AG04450 (cell line): ENCODE data around the gene ARHGAP24. TPM values are rescaled to one million over a fixed set of nuclear protein-coding genes. Genes with fewer than 3 reads are reported as not detected.

Source experiments
- CTCF ChIA-PET: fragments of 300-600, 350-600 bp; formaldehyde crosslinking; extraction: SDS; loops from one replicate; lab custom pipeline; 2022; ENCODE audit warnings: antibody characterized with exemption, inconsistent platforms; lab: Charles Lee
- POLR2A ChIA-PET: fragments of 350-600 bp; formaldehyde crosslinking; extraction: SDS; loops from one replicate; lab custom pipeline; 2021; ENCODE audit warnings: antibody characterized with exemption, inconsistent platforms; lab: Yijun Ruan, JAX
- DNase-seq: peaks from one replicate; pipeline ENCODE4 v3.0.0-alpha.2; 2011; ENCODE audit warnings: low read depth, low spot score
- H3K27ac ChIP-seq: one replicate; pipeline ENCODE4 v1.5.1; 2012; ENCODE audit warnings: low read depth, low read length, control low read depth
- H3K27me3 ChIP-seq: one replicate; pipeline ENCODE4 v1.6.0; 2012; ENCODE audit warnings: low read length; ENCODE audit not compliant: control insufficient read depth, insufficient read depth
- H3K4me3 ChIP-seq: 2 replicates; pipeline ENCODE4 v1.5.1; 2011; ENCODE audit warnings: mild to moderate bottlenecking, low read depth, low read length, control low read depth
- H3K9me3 ChIP-seq: 2 replicates; pipeline ENCODE4 v1.5.1; 2012; ENCODE audit warnings: low read length; ENCODE audit not compliant: control insufficient read depth, insufficient read depth
- CTCF ChIP-seq: IDR thresholded peaks from 2 replicates; pipeline ENCODE4 v1.5.1; 2011; ENCODE audit warnings: low read depth, low read length, control low read depth, inconsistent platforms
- polyA plus RNA-seq: library from polyadenylated mRNA; depleted of rRNA; stranded (reverse); fragments of >200 nt; gene quantifications from 2 replicates; pipeline ENCODE4 v1.2.3, GENCODE V29; 2011

The ARHGAP24 gene
- polyA plus RNA-seq, 1 experiment: 16.8 TPM

- no peak for DNase-seq
- no peaks in the 10 kb centered on the region for H3K27me3 ChIP-seq
- TF ChIP-seq CTCF: no peak
- ChIA-PET POLR2A (no interaction called here), CTCF (interaction anchor here (2.1 kb wide), 1 partner anchor 153 kb away, joined by 6 read pairs; no protein-coding TSS in a partner anchor)
- H3K4me3 ChIP-seq: no peak overlapping the region
- no peak overlapping the region for H3K27ac ChIP-seq
- no peaks in the 10 kb centered on the region for H3K9me3 ChIP-seq
Observed at GRCh38 chr4:85595098-85595775, 120.3 kb downstream of the ARHGAP24 start.

- no peak overlapping the region for H3K27ac ChIP-seq
- TF ChIP-seq CTCF: no peak
- no peak for DNase-seq
- CTCF ChIA-PET: interaction anchor here (2.1 kb wide), 1 partner anchor 152 kb away, joined by 6 read pairs; no protein-coding TSS in a partner anchor
- H3K27me3 ChIP-seq: no peaks in the 10 kb centered on the region
- POLR2A ChIA-PET: no interaction called here
- H3K9me3 ChIP-seq: no peaks in the 10 kb centered on the region
- no peak overlapping the region for H3K4me3 ChIP-seq
Observed at GRCh38 chr4:85595796-85596559, 121.0 kb downstream of the ARHGAP24 start.

- Histone ChIP-seq H3K27ac (no peak overlapping the region), H3K27me3 (no peaks in the 10 kb centered on the region), H3K9me3 (no peaks in the 10 kb centered on the region), H3K4me3 (no peak overlapping the region)
- ChIA-PET POLR2A (no interaction called here), CTCF (no interaction called here)
- no peak for DNase-seq
- no peak for TF ChIP-seq CTCF
Observed at GRCh38 chr4:85598936-85599335, 124.0 kb downstream of the ARHGAP24 start.

- no peak for TF ChIP-seq CTCF
- DNase-seq: no peak
- no peaks in the 10 kb centered on the region for H3K9me3 ChIP-seq
- ChIA-PET POLR2A (no interaction called here), CTCF (no interaction called here)
- no peak overlapping the region for H3K27ac ChIP-seq
- H3K27me3 ChIP-seq: no peaks in the 10 kb centered on the region
- no peak overlapping the region for H3K4me3 ChIP-seq
Observed at GRCh38 chr4:85600501-85600900, 125.6 kb downstream of the ARHGAP24 start.
